GM19452 (cell line): ENCODE measurements around the gene RALGAPA2.

Experiments used
- ATAC-seq: cut with Tn5 transposase; IDR thresholded peaks from one replicate; pipeline ENCODE4 v1.9.1; 2021; ENCODE audit not compliant: unreplicated experiment

The RALGAPA2 gene

GRCh38 chr20:20593447-20594170 lies 118.8 kb downstream of the RALGAPA2 start:
- no peak for ATAC-seq

- ATAC-seq: no peak
Measured at GRCh38 chr20:20585146-20585545, 127.3 kb downstream of the RALGAPA2 start.

- ATAC-seq: no peak
Measured at GRCh38 chr20:20582734-20583133, 129.7 kb downstream of the RALGAPA2 start.

GRCh38 chr20:20580139-20580538 lies 132.3 kb downstream of the RALGAPA2 start:
- ATAC-seq: no peak

GRCh38 chr20:20578838-20579237 lies 133.6 kb downstream of the RALGAPA2 start:
- no peak for ATAC-seq

- ATAC-seq: no peak
Measured at GRCh38 chr20:20573797-20574196, 138.6 kb downstream of the RALGAPA2 start.

GRCh38 chr20:20571068-20571780 lies 141.2 kb downstream of the RALGAPA2 start:
- ATAC-seq: no peak

- no peak for ATAC-seq
Measured at GRCh38 chr20:20568604-20569205, 143.7 kb downstream of the RALGAPA2 start.

- no peak for ATAC-seq
Measured at GRCh38 chr20:20567712-20568111, 144.7 kb downstream of the RALGAPA2 start.

GRCh38 chr20:20566516-20566915 lies 145.9 kb downstream of the RALGAPA2 start:
- no peak for ATAC-seq

GRCh38 chr20:20564279-20564678 lies 148.2 kb downstream of the RALGAPA2 start:
- ATAC-seq: no peak

GRCh38 chr20:20562507-20562906 lies 149.9 kb downstream of the RALGAPA2 start:
- ATAC-seq: no peak

- ATAC-seq: peak; percentile 69
Measured at GRCh38 chr20:20561841-20562240, 150.6 kb downstream of the RALGAPA2 start.

GRCh38 chr20:20561172-20561571 lies 151.3 kb downstream of the RALGAPA2 start:
- ATAC-seq: no peak

- no peak for ATAC-seq
Measured at GRCh38 chr20:20557406-20557805, 155.0 kb downstream of the RALGAPA2 start.

GRCh38 chr20:20555838-20556237 lies 156.6 kb downstream of the RALGAPA2 start:
- no peak for ATAC-seq

GRCh38 chr20:20554951-20555350 lies 157.5 kb downstream of the RALGAPA2 start:
- no peak for ATAC-seq

- no peak for ATAC-seq
Measured at GRCh38 chr20:20553541-20553940, 158.9 kb downstream of the RALGAPA2 start.

- ATAC-seq: no peak
Measured at GRCh38 chr20:20552076-20552475, 160.4 kb downstream of the RALGAPA2 start.

- no peak for ATAC-seq
Measured at GRCh38 chr20:20551409-20551808, 161.0 kb downstream of the RALGAPA2 start.

- no peak for ATAC-seq
Measured at GRCh38 chr20:20549704-20550103, 162.7 kb downstream of the RALGAPA2 start.

- no peak for ATAC-seq
Measured at GRCh38 chr20:20549267-20549612, 163.2 kb downstream of the RALGAPA2 start.
